Cardiac muscle cell (in vitro differentiated cells and primary cell): ENCODE data around the gene PGLYRP3. TPM values are rescaled to one million over a fixed set of nuclear protein-coding genes. Genes with fewer than 3 reads are reported as not detected.

Experiments
- DNase-seq, 2 donors: peaks; one replicate each; pipeline versions ENCODE4 v3.0.0 to v3.0.0-alpha.2; 2010 to 2017; ENCODE audit warnings: low read depth in 1 of 2, low spot score in 1 of 2
- H3K27ac ChIP-seq: fragments of 200-600 bp; sonication (generic); 2 replicates; pipeline ENCODE4 v1.5.1; 2016
- H3K27me3 ChIP-seq: fragments of 200-600 bp; sonication (generic); 2 replicates; pipeline ENCODE4 v1.6.0; 2016; ENCODE audit warnings: control low read depth
- H3K36me3 ChIP-seq: fragments of 200-600 bp; sonication (generic); 2 replicates; pipeline ENCODE4 v1.5.1; 2016; ENCODE audit warnings: control low read depth
- H3K4me1 ChIP-seq: fragments of 200-600 bp; sonication (generic); 2 replicates; pipeline ENCODE4 v1.8.1; 2017; ENCODE audit warnings: low read depth, mild to moderate bottlenecking, mixed run types
- H3K4me3 ChIP-seq: fragments of 200-600 bp; sonication (generic); 2 replicates; pipeline ENCODE4 v1.5.1; 2016; ENCODE audit warnings: mild to moderate bottlenecking
- H3K9me3 ChIP-seq: fragments of 200-600 bp; sonication (generic); 2 replicates; pipeline ENCODE4 v1.5.1; 2017; ENCODE audit warnings: low read depth, mild to moderate bottlenecking, control low read depth
- polyA plus RNA-seq: library from polyadenylated mRNA; unstranded; fragments of >200 nt; fragmentation: Nextera tagmentation; extraction: Ambion mirVana; gene quantifications from 2 replicates; pipeline ENCODE4 v1.2.1, GENCODE V29; 2016
- total RNA-seq: library from RNA; depleted of rRNA; stranded (reverse); fragments of >200 nt; gene quantifications from 2 replicates; pipeline ENCODE4 v1.2.3, GENCODE V29; 2016
- TF ChIP-seq, protein P1 (sequence below): IDR thresholded peaks from 2 replicates; pipeline ENCODE4 v1.5.1; 2012; ENCODE audit warnings: low read depth, mild to moderate bottlenecking, low read length

The PGLYRP3 gene
- total and polyA plus RNA-seq, 2 experiments from 2014 or later, result not detected

GRCh38 chr1:153306303-153307220 lies 6.2 kb downstream of the PGLYRP3 start:
- DNase-seq, result no peak
- no peak overlapping the region for H3K27ac ChIP-seq
- TF ChIP-seq, protein P1, sequence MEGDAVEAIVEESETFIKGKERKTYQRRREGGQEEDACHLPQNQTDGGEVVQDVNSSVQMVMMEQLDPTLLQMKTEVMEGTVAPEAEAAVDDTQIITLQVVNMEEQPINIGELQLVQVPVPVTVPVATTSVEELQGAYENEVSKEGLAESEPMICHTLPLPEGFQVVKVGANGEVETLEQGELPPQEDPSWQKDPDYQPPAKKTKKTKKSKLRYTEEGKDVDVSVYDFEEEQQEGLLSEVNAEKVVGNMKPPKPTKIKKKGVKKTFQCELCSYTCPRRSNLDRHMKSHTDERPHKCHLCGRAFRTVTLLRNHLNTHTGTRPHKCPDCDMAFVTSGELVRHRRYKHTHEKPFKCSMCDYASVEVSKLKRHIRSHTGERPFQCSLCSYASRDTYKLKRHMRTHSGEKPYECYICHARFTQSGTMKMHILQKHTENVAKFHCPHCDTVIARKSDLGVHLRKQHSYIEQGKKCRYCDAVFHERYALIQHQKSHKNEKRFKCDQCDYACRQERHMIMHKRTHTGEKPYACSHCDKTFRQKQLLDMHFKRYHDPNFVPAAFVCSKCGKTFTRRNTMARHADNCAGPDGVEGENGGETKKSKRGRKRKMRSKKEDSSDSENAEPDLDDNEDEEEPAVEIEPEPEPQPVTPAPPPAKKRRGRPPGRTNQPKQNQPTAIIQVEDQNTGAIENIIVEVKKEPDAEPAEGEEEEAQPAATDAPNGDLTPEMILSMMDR, result no peak

DNA sequence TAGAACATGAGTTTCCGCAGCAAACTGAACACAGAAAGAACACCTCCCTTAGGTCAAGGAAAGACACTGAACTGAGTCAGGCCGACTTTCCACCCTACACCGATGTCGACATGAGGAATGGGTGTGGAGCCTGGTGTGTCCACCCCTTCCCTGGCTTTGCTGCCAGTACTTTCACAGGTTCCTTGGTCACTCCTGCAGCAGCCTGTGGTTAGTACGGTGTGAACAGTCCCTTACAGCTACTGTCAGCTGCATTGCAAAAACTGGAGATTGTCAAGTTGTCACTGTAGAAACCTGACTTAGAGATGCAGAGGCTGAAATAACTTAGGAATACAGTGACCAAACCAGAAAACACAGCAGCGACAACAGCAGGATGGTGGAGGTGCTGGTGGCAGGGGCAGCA lies 7.1 kb downstream of the PGLYRP3 start:
- TF ChIP-seq, protein P1, result no peak
- Histone ChIP-seq H3K4me3 (no peak overlapping the region), H3K27me3 (peaks cover 6% of the 10 kb centered on the region), H3K4me1 (no peaks in the 10 kb centered on the region), H3K9me3 (no peaks in the 10 kb centered on the region), H3K27ac (no peak overlapping the region), H3K36me3 (no peaks in the 10 kb centered on the region)
- DNase-seq, result no peak

More at GRCh38 chr1:153306303-153307220, 6.2 kb downstream of the PGLYRP3 start:
- Histone ChIP-seq H3K27me3 (peaks cover 6% of the 10 kb centered on the region), H3K36me3 (no peaks in the 10 kb centered on the region), H3K4me1 (no peaks in the 10 kb centered on the region), H3K4me3 (no peak overlapping the region), H3K9me3 (no peaks in the 10 kb centered on the region)

DNA sequence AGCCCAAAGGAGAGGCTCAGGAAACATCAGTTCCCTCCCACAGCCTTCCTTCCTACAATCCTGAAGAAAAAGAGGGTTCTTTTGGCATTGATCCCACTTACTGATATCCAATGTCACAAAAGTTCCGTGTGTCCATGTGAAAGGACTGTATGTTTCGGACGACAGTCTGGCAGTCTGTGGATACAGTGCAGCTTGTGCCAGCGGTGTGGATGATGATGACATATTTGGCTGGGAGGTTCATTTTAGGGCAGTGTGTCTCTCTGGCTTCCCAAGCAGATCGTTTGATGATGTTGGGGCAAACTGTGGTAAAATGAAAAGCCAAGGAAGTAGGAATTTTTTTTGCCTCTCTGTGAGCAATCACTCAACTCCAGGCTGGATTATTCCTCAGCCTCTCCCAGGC lies 10.4 kb downstream of the PGLYRP3 start:
- Histone ChIP-seq H3K4me1 (no peaks in the 10 kb centered on the region), H3K4me3 (no peak overlapping the region), H3K27me3 (peaks cover 6% of the 10 kb centered on the region), H3K27ac (no peak overlapping the region), H3K36me3 (no peaks in the 10 kb centered on the region), H3K9me3 (no peaks in the 10 kb centered on the region)
- TF ChIP-seq, protein P1, result no peak
- no peak for DNase-seq

GRCh38 chr1:153293851-153294250 lies 18.9 kb downstream of the PGLYRP3 start:
- no peaks in the 10 kb centered on the region for H3K27me3 ChIP-seq
- no peak for DNase-seq
- H3K9me3 ChIP-seq, result no peaks in the 10 kb centered on the region
- no peak overlapping the region for H3K4me3 ChIP-seq
- no peak overlapping the region for H3K27ac ChIP-seq
- TF ChIP-seq, protein P1, result no peak
- H3K4me1 ChIP-seq, result peaks cover 9% of the 10 kb centered on the region
- no peaks in the 10 kb centered on the region for H3K36me3 ChIP-seq

GRCh38 chr1:153293480-153293775 lies 19.3 kb downstream of the PGLYRP3 start:
- no peaks in the 10 kb centered on the region for H3K9me3 ChIP-seq

More at GRCh38 chr1:153293480-153293775, 19.3 kb downstream of the PGLYRP3 start:
- no peak for DNase-seq
- TF ChIP-seq, protein P1, result no peak
- no peak overlapping the region for H3K27ac ChIP-seq
- no peak overlapping the region for H3K4me3 ChIP-seq
- H3K36me3 ChIP-seq, result no peaks in the 10 kb centered on the region
- peaks cover 9% of the 10 kb centered on the region for H3K4me1 ChIP-seq
- H3K27me3 ChIP-seq, result no peaks in the 10 kb centered on the region
